ENCODE results near the gene THSD8.

GRCh38 chr19:12828494-12828893 is 26.6 kb downstream of the THSD8 start:
- TF ChIP-seq, protein P1, sequence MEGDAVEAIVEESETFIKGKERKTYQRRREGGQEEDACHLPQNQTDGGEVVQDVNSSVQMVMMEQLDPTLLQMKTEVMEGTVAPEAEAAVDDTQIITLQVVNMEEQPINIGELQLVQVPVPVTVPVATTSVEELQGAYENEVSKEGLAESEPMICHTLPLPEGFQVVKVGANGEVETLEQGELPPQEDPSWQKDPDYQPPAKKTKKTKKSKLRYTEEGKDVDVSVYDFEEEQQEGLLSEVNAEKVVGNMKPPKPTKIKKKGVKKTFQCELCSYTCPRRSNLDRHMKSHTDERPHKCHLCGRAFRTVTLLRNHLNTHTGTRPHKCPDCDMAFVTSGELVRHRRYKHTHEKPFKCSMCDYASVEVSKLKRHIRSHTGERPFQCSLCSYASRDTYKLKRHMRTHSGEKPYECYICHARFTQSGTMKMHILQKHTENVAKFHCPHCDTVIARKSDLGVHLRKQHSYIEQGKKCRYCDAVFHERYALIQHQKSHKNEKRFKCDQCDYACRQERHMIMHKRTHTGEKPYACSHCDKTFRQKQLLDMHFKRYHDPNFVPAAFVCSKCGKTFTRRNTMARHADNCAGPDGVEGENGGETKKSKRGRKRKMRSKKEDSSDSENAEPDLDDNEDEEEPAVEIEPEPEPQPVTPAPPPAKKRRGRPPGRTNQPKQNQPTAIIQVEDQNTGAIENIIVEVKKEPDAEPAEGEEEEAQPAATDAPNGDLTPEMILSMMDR (conservative IDR thresholded peaks at IDR 0.05 in 1 of 2, IDR thresholded peaks at IDR 0.05 in 1 of 2; ENCODE audit: low read depth in 1 of 2, low read length in 2 of 2): no peak
- no peak for TF ChIP-seq EZH2 (IDR thresholded peaks at IDR 0.05; ENCODE audit: low read length, missing control alignments)

Measured in fibroblast of lung (primary cell).